NCI-H2196 (cell line): ENCODE results near the gene METTL1.
"Not testable (repeated sequence)": the region's sequence is repeated elsewhere in the genome, so short reads cannot be mapped to it uniquely, and the experiment has no call there.

ENCODE experiments used
- DNase-seq: peaks from one replicate; lab custom pipeline; 2025; ENCODE audit not compliant: unreplicated experiment; lab: John Stamatoyannopoulos, UW

METTL1 gene

DNA sequence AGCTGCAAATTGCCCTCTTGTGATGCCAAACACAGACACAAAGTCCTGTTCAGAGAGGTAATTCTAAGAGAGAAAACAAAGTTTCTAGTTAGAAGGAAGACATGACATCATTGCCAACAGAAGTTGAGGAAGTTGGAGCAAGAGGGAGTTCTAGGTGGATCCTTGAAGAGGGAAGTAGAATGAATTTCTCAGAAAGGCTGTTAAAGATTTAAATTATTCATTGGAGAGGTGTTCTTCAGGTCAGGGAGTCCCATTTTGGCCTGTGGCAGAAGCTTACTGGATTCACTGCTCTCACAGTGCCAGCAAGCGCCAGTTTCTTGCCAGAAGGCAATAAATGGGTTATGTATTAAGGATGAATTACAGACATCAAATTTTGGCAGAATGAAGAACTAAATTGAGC is 26.0 kb upstream of the METTL1 start:
- no peak for DNase-seq

DNA sequence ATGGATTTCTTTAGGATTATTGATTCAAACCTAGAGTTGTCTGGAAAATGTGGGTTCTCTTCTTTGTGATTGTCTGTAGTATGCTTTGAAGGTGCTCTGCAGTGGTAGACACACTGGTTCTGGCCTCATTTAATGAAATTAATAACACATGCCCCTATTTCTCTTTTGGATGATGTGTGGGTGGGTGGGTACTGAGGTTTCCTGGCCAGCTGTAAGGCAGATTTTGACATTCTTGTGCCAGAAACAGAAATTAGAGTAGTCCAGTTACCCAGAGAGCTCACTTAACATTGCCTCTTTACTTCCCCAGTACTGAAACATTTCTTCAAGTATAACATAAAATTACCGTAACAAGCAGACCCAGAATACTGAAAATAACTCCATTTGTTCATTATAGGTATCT is 25.1 kb upstream of the METTL1 start:
- DNase-seq, result no peak

DNA sequence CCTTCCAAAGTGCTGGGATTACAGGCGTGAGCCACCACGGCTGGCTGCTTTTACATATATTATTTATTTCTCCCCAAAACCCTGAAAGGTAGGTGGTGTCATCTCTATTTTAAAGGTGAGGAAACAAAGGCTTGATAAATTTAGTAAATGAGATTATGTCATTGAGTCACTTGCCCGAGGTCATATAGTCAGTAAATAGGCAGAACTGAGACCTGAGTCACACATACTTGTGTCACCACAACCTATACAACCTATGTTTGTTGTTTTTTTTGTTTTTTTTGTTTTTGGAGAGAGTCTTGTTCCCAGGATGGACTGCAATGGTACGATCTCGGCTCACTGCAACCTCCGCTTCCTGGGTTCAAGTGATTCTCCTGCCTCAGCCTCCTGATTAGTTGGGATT is 23.4 kb upstream of the METTL1 start:
- DNase-seq, result no peak

DNA sequence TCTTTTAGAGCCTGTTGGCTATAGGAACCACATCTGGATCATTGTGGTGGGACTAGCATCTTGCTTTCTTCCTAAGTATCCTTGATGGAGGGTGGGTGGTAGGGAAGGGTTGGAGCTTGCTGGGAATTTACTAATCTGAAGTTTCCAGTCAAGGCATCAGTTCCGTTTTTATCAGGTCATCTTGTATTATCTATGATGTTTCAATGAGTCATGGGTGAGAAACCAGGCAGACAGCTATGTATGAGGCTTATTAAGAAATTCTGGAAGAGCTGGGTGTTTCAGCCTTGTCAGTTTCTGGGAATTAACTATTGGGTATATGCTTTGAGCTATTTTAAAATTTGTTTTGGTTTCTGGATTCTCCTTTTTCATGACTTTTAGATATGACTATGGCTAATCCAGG is 22.0 kb upstream of the METTL1 start:
- no peak for DNase-seq

DNA sequence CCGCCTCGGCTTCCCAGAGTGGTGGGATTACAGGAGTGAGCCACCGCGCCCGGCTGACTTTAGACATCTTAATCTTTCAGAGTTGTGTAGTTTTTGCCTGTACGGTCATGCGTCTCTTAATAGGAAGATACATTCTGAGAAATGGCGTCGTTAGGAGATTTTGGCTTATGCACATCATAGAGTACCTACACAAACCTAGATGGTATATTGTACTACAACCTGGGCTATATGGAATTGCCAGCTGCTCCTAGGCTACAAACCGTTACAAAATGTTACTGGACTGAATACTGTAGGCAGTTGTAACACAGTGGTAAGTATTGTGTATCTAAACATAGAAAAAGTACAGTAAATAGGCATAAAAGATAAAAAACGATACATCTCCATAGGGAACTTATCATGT is 12.0 kb upstream of the METTL1 start:
- DNase-seq, result no peak

DNA sequence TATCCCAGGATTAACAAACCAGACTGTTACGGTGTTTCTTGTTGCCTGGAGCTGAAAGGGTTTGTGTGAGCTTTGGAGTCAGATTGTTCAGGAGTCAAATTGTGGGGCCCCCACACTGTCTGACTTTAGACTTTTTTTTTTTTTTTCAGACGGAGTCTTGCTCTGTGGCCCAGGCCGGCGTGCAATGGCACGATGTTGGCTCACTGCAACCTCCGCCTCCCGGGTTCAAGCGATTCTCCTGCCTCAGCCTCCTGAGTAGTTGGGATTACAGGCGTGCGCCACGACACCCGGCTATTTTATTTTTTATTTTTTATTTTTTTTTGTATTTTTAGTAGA is 11.5 kb upstream of the METTL1 start:
- DNase-seq, result no peak

DNA sequence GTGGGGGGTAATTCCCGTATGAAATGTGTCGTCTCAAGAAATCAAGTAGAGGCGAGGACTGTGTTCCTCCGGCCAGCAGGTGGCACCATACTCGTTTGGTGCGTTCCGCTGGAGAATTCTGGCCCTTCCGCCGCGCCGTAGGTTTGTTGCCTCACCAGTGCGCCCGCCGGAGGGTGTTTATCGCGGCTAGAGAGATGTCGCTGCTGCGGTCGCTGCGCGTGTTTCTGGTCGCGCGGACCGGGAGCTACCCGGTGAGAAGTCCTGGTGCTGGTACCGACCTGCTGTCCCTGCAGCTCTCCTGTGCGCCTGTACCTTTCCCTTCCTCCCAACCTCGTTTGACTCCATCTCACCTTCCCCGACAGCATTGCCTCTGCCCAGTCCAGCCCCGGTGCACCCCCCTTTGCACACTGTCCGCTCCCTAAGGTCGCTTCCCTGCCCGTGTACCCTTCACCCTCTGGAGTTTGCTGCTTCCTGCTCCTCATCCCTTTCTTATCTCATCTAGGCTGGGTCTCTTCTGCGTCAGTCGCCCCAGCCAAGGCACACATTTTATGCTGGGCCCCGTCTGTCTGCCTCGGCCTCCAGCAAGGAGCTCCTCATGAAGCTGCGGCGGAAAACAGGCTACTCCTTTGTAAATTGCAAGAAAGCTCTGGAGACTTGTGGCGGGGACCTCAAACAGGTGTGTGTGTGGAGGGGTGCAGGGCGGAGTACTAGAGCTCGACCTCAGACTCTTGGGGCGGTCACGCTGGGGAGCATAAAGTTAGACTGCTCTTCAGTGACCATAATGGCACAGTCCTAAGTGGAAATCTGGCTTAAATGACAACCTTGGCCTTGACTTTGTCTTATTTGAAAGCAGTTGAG is 10.9 kb upstream of the METTL1 start, which contains the start of gene TSFM:
Gene TSFM (plus strand): TSS at position 180 of the 858 bp plus-strand sequence. CDS start 15 bp downstream, at position 195.
- DNase-seq, result peak; percentile 97

DNA sequence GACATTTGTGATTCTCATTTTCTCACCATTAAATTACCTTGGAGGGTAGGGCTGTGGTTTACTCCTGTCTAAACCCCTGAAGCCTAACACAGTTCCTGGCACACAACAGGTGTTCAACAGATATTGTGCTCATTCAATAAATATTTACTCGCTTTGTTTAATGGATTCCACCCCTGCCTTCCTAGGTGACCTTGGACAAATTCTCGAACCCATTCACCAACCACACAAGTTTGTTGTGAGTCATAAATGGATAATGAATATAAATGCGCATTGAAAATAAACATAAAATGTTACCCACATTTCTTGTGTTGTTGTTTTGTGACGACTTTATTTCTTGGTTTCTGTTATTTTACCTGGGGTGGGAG is 10.3 kb upstream of the METTL1 start:
- no peak for DNase-seq

DNA sequence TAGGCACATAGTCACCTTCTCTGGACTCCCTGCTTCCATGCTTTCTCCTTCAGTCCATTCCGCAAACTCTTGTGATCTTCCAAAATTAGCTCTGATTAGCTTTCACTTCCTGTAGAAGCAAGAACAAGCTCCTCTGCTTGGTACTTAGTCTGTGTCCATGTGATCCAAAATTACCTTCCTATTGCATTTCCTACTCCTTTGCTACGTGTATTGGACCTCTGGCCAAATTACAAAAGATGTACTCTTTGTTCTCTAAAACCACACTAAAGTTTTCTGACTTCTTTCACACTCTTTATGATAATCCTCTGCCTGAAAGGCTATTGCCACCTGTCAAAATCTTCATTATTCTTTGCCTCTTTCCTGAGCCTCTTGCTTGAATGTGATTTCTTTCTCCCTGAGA is 9.9 kb upstream of the METTL1 start:
- DNase-seq, result no peak

DNA sequence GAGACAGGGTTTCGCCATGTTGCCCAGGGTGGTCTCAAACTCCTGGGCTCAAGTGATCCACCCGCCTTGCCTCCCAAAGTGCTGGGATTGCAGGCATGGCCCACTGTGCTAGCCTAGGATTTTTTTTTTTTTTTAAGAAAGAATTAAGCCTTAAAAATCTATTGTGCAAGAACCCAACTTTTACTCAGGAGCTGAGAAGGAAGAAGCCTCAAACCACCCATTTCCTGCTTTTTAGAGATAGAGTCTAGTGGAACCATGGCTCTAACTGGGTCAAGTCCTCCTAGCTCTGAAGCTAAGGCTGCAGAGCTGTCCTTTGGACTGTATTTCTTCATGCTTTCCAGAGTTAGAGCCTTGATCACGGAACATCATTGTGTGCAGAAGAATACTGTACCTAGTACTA is 9.3 kb upstream of the METTL1 start:
- no peak for DNase-seq

DNA sequence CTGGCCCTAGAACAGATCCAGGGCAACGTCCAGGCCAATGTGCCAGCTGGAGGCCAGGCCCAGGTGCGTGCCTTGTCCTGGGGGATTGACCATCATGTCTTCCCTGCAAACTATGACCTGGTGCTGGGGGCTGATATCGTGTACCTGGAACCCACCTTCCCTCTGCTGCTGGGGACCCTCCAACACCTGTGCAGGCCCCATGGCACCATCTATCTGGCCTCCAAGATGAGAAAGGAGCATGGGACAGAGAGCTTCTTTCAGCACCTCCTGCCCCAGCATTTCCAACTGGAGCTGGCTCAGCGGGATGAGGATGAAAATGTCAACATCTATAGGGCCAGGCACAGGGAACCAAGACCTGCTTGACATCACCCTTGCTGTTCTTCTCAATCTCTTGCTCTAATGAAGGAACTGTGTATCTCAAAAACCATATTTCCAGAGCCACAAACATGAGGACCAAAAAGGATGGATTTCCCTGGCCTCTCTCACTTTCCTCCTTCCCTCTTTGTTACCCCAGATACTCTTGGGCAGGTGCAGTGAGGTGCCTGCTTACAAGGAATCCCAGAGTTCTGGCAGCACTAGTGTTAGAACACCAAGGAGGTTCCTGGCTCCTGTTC is 8.5 kb upstream of the METTL1 start:
- DNase-seq, result no peak

DNA sequence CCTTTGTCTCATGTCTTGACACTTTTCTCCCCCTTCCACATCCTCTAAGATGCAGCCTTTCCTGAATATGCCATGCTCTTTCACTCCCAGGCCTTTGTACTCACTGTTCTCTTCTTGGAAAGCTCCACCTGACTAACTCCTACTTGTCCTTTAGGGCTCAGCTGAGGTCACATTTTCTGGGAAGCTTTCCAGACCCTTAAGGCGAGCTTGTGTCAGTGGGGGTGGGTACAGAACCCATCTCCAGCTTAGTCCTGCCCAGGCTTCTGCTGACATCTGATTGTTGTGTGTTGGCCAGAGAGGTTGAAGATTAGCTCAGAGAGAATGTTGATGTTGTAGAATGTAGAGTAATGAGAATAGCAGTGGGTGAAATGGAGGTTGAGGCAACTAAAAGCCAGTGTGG is 7.8 kb upstream of the METTL1 start:
- DNase-seq, result no peak

DNA sequence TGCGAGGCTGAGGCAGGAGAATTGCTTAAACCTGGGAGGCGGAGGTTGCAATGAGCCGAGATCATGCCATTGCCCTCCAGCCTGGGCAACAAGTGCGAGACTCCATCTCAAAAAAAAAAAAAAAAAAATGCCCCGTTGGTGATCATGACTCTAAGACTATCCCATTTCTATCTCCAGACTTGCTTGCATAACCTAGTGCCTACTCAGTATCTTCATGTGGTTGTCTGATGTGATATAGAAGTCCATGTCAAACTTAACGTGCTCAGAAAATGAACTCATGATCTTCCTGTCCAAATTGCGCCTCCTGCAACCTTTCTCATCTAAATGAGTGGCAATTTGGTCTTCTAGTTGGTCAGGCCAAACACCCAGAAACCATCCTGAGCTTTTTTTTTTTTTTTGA is 6.0 kb upstream of the METTL1 start:
- no peak for DNase-seq

DNA sequence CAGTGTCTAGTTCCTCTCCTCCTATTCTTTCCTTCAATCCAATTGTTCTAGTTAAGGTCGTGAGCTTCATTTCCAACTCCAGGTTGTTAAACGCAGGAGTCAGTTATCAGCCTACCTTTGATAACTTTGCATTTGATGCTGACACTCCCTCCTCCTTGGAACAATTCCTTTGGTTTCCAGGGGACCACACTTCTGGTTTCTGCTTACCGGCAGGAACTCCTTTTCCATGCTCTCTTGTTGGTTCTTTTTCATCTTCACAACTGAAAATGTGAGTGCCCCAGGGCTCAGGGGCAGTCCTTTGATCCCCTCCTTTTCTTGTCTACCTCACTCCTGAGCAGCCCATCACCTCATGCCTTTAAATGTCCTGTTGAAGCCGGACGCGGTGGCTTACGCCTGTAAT is 5.5 kb upstream of the METTL1 start:
- no peak for DNase-seq

DNA sequence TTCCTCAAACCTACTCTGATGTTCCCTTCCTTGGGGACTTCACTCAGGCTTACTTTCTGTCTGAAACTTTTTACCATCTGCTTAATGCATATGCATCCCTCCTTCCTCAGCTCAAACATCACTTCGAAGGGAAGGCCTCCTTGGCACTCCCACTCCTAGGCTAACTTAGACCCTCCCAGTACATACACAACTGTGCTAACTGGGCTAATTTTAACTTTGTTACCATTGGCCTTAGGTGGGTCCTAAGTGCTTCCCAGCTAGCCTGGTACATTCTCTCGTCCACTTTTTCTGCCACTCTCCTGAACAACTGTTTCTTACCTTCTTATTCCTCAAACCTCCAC is 4.3 kb upstream of the METTL1 start:
- DNase-seq, result no peak

DNA sequence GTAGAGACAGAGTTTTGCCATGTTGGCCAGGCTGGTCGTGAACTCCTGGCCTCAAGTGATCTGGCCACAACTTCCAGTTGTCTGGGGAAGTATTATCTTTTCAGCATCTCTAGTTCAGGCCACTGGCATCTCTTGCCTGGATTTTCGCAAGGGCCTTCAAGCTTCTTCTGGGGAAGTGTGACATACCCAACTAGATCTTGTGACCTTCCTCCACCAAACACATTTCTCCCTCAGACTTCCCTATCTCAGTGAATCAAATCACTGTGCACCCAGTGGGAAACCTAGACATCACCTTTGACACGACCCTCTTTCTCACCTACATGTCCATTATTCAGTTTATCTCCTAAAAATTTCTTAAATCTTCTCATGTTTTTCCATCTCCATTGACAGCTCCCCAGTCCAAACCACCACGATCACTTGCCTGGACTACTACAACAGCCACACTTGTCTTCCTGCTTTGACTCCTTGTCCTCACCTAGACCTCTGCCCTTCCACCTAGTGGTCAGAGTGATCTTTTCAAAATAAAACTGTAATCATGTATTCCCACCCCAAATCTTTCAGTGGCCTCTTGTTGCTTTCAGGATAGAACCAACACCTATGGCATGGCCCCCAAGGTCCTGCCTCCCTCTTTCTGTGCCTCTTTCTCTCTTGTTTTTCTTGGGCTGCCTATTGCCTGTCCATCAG is 3.8 kb upstream of the METTL1 start:
- DNase-seq, result no peak

DNA sequence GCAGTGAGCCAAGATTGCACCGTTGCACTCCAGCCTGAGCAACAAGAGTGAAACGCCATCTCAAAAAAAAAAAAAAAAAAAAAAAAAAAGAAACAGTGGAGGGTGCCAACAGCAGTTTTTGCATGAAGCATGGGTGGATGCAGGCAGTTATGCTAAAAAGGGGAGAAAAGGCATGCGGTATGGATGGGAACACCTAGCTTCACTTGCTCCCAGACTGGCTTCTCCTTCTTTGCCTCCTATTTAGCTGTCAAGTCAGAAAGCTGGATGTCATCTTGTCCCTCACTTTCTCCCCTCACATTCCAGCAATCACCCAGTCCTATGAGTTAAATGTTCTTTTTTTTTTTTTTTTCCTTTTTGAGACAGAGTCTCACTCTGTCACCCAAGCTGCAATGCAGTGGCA is 3.1 kb upstream of the METTL1 start:
- DNase-seq, result no peak

DNA sequence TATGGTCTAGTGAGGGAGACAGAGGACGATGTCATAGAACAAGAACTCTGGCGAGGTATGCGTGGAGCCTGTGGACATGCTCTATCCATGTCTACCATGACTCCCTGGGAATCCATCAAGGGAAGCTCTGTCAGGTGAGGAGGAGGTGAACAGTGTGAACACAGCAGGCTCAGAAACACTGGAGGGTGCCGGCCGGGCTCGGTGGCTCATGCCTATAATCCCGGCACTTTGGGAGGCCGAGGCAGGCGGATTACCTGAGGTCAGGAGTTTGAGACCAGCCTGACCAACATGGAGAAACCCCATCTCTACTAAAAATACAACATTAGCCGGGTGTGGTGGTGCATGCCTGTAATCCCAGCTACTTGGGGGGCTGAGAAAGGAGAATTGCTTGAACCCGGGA is 2.7 kb upstream of the METTL1 start:
- DNase-seq, result not testable (repeated sequence)

DNA sequence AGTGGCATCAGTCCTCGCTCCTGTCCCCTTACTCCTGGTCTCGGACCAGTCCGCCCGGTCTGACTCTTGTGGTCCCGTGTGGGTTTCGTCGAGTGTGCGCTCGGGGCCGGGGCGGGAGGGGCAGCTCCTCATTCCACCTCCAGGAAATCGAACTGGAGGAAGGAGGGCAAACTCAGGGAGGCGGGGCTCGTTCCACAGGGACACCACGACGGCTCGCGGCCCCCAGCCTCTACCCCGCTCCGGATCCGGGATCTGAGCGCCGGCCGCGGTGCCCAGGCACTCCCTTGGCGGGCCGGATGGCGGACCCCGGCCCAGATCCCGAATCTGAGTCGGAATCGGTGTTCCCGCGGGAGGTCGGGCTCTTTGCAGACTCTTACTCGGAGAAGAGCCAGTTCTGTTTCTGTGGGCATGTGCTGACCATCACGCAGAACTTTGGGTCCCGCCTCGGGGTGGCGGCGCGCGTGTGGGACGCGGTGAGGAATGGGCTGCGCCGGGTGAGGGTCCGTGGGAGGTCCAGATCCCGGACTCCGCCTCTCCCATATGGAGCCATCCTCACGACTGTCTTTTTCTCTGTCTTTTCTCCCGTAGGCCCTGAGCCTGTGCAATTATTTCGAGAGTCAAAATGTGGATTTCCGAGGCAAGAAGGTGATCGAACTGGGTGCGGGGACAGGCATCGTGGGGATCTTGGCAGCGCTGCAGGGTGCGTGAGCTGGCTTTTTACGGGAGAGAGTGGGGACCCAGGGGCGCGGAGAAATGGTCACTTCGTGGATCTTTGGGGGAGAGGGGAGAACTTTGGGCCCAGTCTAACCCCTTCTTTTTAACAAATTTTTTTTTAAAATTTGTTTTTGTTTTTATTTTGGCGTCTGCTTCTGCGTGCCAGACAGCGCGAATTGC is 771 bp upstream of the METTL1 start, which contains the start of gene EEF1AKMT3:
Gene EEF1AKMT3 (plus strand): TSS at position 186 of the 894 bp plus-strand sequence. CDS start 111 bp downstream, at position 297.
- peak; percentile 45 for DNase-seq

DNA sequence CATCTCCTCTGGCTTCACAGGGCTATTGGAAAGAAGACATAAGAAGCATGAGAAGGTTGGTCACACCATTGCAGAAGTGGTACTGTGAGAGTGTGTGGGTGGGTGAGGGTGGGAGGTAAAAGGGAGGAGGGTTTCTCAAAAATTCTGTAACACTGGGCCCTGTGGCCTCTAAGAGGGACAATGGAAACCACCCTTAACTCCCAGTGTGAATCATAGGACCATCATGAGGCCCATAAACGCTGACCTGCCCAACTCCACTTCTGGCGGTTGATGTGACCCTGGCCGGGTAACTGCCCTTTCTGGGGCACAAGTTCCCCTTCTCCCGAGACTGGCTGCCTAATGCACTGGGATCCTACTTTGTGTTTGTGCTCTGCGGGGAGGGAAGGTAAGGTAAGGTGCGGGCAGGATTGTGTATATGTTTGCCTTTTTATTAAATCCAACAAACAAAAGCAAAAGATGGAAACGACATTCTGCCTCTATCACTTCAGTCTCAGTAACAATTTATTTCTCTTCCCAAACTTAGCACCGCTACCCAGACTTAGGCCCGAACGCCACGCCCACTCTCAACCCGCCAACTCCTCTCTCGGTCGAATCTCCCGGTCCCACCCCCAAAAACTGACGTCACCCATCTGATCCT is 551 bp downstream of the METTL1 start:
- DNase-seq, result peak; percentile 91

DNA sequence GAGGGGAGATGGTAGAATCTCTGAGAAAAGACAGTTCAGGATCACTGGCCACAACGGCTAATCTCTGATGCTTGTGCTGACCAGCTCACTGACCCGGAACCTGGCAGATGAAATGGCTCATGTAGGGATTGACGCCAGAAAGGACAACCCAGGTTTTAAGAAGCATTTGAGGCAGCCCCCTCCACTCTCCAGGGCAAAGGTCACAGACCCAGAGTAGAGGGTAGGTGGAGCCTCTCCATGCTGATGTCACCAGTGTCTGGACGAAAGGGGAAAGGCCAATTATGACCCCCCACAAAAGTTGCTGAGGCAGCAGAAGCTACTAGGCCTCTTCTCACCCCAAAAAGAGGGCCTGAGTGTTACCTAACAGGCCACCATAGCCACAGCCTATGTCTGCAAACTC is 1.2 kb downstream of the METTL1 start:
- DNase-seq, result no peak
